Osteoblast (primary cell): ENCODE measurements around the gene TNF. TPM values are rescaled to one million over a fixed set of nuclear protein-coding genes. Genes with fewer than 3 reads are reported as not detected.

Experiments
- DNase-seq: peaks from one replicate; pipeline ENCODE4 v3.0.0; 2011; ENCODE audit warnings: low spot score, mixed read lengths; ENCODE audit not compliant: insufficient read length; ENCODE audit errors: missing footprints
- H2AFZ ChIP-seq: 2 replicates; pipeline ENCODE4 v1.6.0; 2011; ENCODE audit warnings: mild to moderate bottlenecking, low read length
- H3K27ac ChIP-seq: 2 replicates; pipeline ENCODE4 v1.5.1; 2011; ENCODE audit warnings: mild to moderate bottlenecking, low read depth, low read length, moderate library complexity
- H3K27me3 ChIP-seq: 2 replicates; pipeline ENCODE4 v1.6.0; 2012; ENCODE audit warnings: mild to moderate bottlenecking, control low read depth, inconsistent platforms, low read length, moderate library complexity; ENCODE audit not compliant: insufficient read depth
- H3K36me3 ChIP-seq: 2 replicates; pipeline ENCODE4 v1.5.1; 2011; ENCODE audit warnings: mild to moderate bottlenecking, low read length, control low read depth, moderate library complexity; ENCODE audit not compliant: insufficient read depth
- H3K4me1 ChIP-seq: 2 replicates; pipeline ENCODE4 v1.5.1; 2011; ENCODE audit warnings: mild to moderate bottlenecking, low read length, control low read depth, moderate library complexity; ENCODE audit not compliant: insufficient read depth
- H3K4me2 ChIP-seq: 2 replicates; pipeline ENCODE4 v1.6.0; 2011; ENCODE audit warnings: mild to moderate bottlenecking, low read length; ENCODE audit not compliant: insufficient read depth
- H3K4me3 ChIP-seq: fragments of 200-600 bp; sonication (generic); 3 replicates; pipeline ENCODE4 v1.5.1; 2012; ENCODE audit warnings: mild to moderate bottlenecking, low read length, inconsistent platforms; ENCODE audit not compliant: insufficient read depth
- H3K79me2 ChIP-seq: 2 replicates; pipeline ENCODE4 v1.6.0; 2012; ENCODE audit warnings: mild to moderate bottlenecking, low read length, control low read depth, inconsistent platforms; ENCODE audit not compliant: insufficient read depth
- H3K9me3 ChIP-seq: 2 replicates; pipeline ENCODE4 v1.5.1; 2011; ENCODE audit warnings: low read depth, low read length, control low read depth
- H4K20me1 ChIP-seq: 2 replicates; pipeline ENCODE4 v1.6.0; 2012; ENCODE audit warnings: mild to moderate bottlenecking, low read length, control low read depth; ENCODE audit not compliant: insufficient read depth
- total RNA-seq: library from RNA; depleted of rRNA; stranded (reverse); fragments of >200 nt; gene quantifications from 2 replicates; pipeline ENCODE4 v1.2.3, GENCODE V29; 2012
- TF ChIP-seq, protein P1 (sequence below): IDR thresholded peaks from 2 replicates; pipeline ENCODE4 v1.5.1; 2011; ENCODE audit warnings: mild to moderate bottlenecking, low read depth, low read length, moderate library complexity; ENCODE audit errors: extremely low read depth

TNF gene
- total RNA-seq, 1 donor = not detected

DNA sequence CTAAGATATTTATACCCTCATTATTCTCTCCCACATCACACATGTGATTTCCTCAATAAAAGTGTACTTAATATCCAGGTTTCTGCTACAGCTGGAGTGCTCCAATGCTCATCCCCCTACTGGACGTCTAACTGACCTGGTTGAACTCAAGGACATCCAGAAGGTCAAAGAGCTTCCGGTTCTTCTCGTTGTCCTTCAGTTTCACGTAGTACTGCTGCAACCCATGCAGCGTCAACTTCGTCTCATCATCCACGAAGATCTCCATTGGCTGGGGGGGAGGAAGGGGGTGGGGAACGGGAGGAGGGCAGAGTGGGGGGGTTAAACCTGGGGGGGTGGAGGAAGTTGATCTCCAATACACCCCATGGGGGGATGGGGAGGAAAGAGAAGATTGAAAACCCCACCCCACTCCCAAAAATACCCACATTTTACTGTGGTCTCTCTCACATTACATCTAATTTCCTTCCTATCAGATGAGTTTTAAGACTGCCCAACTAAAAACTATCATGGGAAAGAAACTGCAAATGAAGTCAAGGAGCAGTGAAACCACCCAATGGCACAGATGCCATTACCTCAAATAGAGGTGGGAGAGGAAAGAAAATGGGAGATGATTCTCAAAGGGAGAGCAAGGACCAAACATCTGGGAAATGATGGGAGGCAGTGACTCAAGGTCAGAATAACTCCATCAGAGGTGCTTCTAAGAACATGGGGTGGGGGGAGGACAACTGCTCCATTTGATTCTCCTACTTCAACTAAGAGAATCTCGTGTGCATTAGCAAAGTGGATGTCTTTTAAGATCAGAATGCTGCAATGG is 42.5 kb upstream of the TNF start:
- no peak overlapping the region for H3K4me2 ChIP-seq
- H3K79me2 ChIP-seq = peaks cover 38% of the 10 kb centered on the region
- DNase-seq = no peak
- no peak overlapping the region for H3K27ac ChIP-seq
- H3K27me3 ChIP-seq = no peaks in the 10 kb centered on the region
- no peaks in the 10 kb centered on the region for H3K9me3 ChIP-seq
- H2AFZ ChIP-seq = no peak overlapping the region
- H3K36me3 ChIP-seq = peaks cover 74% of the 10 kb centered on the region
- no peak overlapping the region for H3K4me3 ChIP-seq
- TF ChIP-seq, protein P1, sequence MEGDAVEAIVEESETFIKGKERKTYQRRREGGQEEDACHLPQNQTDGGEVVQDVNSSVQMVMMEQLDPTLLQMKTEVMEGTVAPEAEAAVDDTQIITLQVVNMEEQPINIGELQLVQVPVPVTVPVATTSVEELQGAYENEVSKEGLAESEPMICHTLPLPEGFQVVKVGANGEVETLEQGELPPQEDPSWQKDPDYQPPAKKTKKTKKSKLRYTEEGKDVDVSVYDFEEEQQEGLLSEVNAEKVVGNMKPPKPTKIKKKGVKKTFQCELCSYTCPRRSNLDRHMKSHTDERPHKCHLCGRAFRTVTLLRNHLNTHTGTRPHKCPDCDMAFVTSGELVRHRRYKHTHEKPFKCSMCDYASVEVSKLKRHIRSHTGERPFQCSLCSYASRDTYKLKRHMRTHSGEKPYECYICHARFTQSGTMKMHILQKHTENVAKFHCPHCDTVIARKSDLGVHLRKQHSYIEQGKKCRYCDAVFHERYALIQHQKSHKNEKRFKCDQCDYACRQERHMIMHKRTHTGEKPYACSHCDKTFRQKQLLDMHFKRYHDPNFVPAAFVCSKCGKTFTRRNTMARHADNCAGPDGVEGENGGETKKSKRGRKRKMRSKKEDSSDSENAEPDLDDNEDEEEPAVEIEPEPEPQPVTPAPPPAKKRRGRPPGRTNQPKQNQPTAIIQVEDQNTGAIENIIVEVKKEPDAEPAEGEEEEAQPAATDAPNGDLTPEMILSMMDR = no peak
- H4K20me1 ChIP-seq = peaks cover 72% of the 10 kb centered on the region
- H3K4me1 ChIP-seq = peaks cover 6% of the 10 kb centered on the region

DNA sequence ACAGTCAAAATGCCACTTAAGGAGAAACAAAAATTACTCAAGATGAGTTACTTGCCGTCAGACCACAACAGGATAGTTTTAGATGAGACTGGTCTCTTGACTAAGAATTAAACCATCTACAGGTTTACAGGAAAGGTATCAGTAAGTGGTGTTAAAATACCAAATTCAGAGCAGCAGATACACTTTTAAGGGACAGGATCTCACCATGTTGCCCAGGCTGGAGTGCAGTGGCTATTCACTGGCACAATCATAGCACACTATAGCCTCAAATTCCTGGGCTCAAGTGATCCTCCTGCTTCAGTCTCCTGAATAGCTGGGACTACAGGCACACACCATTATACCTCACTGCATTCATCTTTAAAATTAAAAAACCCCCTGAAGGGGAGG is 41.9 kb upstream of the TNF start:
- no peaks in the 10 kb centered on the region for H3K9me3 ChIP-seq
- no peaks in the 10 kb centered on the region for H3K27me3 ChIP-seq
- H3K27ac ChIP-seq = no peak overlapping the region
- no peak overlapping the region for H3K4me3 ChIP-seq
- H3K36me3 ChIP-seq = peaks cover 80% of the 10 kb centered on the region
- H2AFZ ChIP-seq = no peak overlapping the region
- H4K20me1 ChIP-seq = peaks cover 78% of the 10 kb centered on the region
- DNase-seq = no peak
- peaks cover 6% of the 10 kb centered on the region for H3K4me1 ChIP-seq
- H3K79me2 ChIP-seq = peaks cover 44% of the 10 kb centered on the region
- TF ChIP-seq, protein P1 = no peak
- H3K4me2 ChIP-seq = no peak overlapping the region

DNA sequence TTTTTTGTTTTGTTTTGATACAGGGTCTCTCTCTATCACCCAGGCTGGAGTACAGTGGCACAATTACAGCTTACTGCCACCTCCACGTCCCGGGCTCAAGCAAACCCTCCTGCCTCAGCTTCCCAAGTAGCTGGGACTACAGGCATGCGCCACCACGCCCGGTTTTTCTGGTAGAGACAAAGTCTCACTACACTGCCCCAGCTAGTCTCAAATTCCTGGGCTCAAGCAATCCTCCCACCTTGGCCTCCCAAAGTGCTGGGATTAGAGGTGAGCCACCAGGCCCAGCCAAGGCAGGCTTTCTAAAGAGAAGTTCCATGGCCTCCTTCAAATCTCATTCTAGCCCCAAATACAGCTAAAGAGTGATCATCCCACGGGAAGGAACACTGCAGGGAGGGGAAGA is 41.4 kb upstream of the TNF start:
- Histone ChIP-seq H3K27ac (no peak overlapping the region), H3K4me1 (peaks cover 8% of the 10 kb centered on the region), H4K20me1 (peaks cover 84% of the 10 kb centered on the region), H3K9me3 (no peaks in the 10 kb centered on the region), H3K79me2 (peaks cover 49% of the 10 kb centered on the region), H3K36me3 (peaks cover 85% of the 10 kb centered on the region), H2AFZ (no peak overlapping the region), H3K27me3 (no peaks in the 10 kb centered on the region), H3K4me3 (no peak overlapping the region), H3K4me2 (no peak overlapping the region)
- no peak for DNase-seq
- TF ChIP-seq, protein P1 = no peak

DNA sequence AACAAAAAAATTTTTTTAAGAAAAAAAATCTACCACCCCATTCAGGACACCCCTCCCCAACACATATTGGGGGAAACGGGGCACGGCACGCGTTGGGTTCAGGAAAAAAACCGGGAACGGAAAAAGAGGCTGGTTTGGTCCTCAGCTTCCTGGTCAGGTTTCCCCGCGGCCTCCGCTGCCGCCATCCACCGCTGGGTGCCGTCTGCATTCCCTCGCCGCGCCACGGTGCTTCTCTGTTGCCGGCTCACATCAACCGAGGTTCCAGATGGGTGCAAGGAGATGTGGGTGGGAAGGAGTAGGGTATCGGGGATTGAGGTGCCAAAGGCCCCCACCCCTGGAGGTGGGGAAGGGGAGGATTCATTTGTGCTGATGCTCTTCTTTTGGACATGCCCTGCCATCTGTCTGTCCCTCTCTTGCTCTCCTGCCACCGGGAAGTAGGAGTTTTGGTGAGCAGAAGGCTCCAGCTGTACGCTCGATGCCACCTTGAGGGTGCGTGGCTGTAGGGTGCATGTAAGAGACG is 40.8 kb upstream of the TNF start:
- no peaks in the 10 kb centered on the region for H3K9me3 ChIP-seq
- TF ChIP-seq, protein P1 = no peak
- H3K4me3 ChIP-seq = no peak overlapping the region
- H3K4me2 ChIP-seq = no peak overlapping the region
- peaks cover 91% of the 10 kb centered on the region for H3K36me3 ChIP-seq
- DNase-seq = no peak
- H4K20me1 ChIP-seq = peaks cover 86% of the 10 kb centered on the region
- H2AFZ ChIP-seq = no peak overlapping the region
- peaks cover 55% of the 10 kb centered on the region for H3K79me2 ChIP-seq
- no peaks in the 10 kb centered on the region for H3K27me3 ChIP-seq
- peaks cover 13% of the 10 kb centered on the region for H3K4me1 ChIP-seq
- no peak overlapping the region for H3K27ac ChIP-seq
